Measurements from ENCODE around the gene DNTT.
A peak's percentile ranks its signal among the peaks of the same experiment; 100 is the strongest.

DNTT gene

GRCh38 chr10:96321822-96322221, 17.6 kb downstream of the DNTT start:
- Histone ChIP-seq H2AFZ (ENCODE audit: low read depth, low read length) (no peak overlapping the region), H3K4me1 (ENCODE audit: low read length) (peaks cover 15% of the 10 kb centered on the region)

GRCh38 chr10:96322275-96322674, 18.0 kb downstream of the DNTT start:
- Histone ChIP-seq H3K36me3 (replicated peaks; ENCODE audit: low read depth, low read length) (no peaks in the 10 kb centered on the region), H3K9ac (ENCODE audit: low read length) (no peak overlapping the region), H3K4me2 (ENCODE audit: low read length) (no peak overlapping the region), H3K27me3 (ENCODE audit: low read depth, low read length) (peaks cover 31% of the 10 kb centered on the region), H3K4me3 (ENCODE audit: low read length) (no peak overlapping the region), H3K27ac (ENCODE audit: low read length) (no peak overlapping the region), H4K20me1 (ENCODE audit: insufficient read depth, low read length) (no peaks in the 10 kb centered on the region), H3K4me1 (ENCODE audit: low read length) (peaks cover 15% of the 10 kb centered on the region), H3K9me3 (ENCODE audit: insufficient read depth, low read length) (no peaks in the 10 kb centered on the region), H3K79me2 (ENCODE audit: low read length) (no peaks in the 10 kb centered on the region), H2AFZ (ENCODE audit: low read depth, low read length) (no peak overlapping the region)
- TF ChIP-seq CTCF (IDR thresholded peaks at IDR 0.05; ENCODE audit: low read depth, low read length), result no peak; the same call in 1 of the 2 replicates
- no peak for TF ChIP-seq EZH2phosphoT487 (IDR thresholded peaks at IDR 0.05; ENCODE audit: low read depth)

More at GRCh38 chr10:96321822-96322221, 17.6 kb downstream of the DNTT start:
- H3K9ac ChIP-seq (ENCODE audit: low read length), result no peak overlapping the region
- H3K36me3 ChIP-seq (replicated peaks; ENCODE audit: low read depth, low read length), result no peaks in the 10 kb centered on the region
- TF ChIP-seq EZH2phosphoT487 (IDR thresholded peaks at IDR 0.05; ENCODE audit: low read depth) (no peak), CTCF (IDR thresholded peaks at IDR 0.05; ENCODE audit: low read depth, low read length) (peak; percentile 19)
- no peaks in the 10 kb centered on the region for H3K79me2 ChIP-seq (ENCODE audit: low read length)
- no peaks in the 10 kb centered on the region for H4K20me1 ChIP-seq (ENCODE audit: insufficient read depth, low read length)
- no peaks in the 10 kb centered on the region for H3K9me3 ChIP-seq (ENCODE audit: insufficient read depth, low read length)
- H3K4me2 ChIP-seq (ENCODE audit: low read length), result no peak overlapping the region
- H3K27me3 ChIP-seq (ENCODE audit: low read depth, low read length), result peaks cover 26% of the 10 kb centered on the region
- no peak overlapping the region for H3K27ac ChIP-seq (ENCODE audit: low read length)
- H3K4me3 ChIP-seq (ENCODE audit: low read length), result no peak overlapping the region

- H3K4me1 ChIP-seq (ENCODE audit: low read length), result peaks cover 15% of the 10 kb centered on the region
These were observed 20.2 kb downstream of the DNTT start for GRCh38 chr10:96324447-96324846.

GRCh38 chr10:96325719-96326373, 21.6 kb downstream of the DNTT start:
- Histone ChIP-seq H3K4me2 (ENCODE audit: low read length) (peak overlapping the region; percentile 34), H4K20me1 (ENCODE audit: insufficient read depth, low read length) (no peaks in the 10 kb centered on the region), H3K9me3 (ENCODE audit: insufficient read depth, low read length) (no peaks in the 10 kb centered on the region), H2AFZ (ENCODE audit: low read depth, low read length) (no peak overlapping the region), H3K4me1 (ENCODE audit: low read length) (peaks cover 15% of the 10 kb centered on the region), H3K79me2 (ENCODE audit: low read length) (no peaks in the 10 kb centered on the region), H3K4me3 (ENCODE audit: low read length) (no peak overlapping the region), H3K27me3 (ENCODE audit: low read depth, low read length) (peaks cover 56% of the 10 kb centered on the region), H3K9ac (ENCODE audit: low read length) (no peak overlapping the region), H3K27ac (ENCODE audit: low read length) (no peak overlapping the region), H3K36me3 (replicated peaks; ENCODE audit: low read depth, low read length) (no peaks in the 10 kb centered on the region)
- TF ChIP-seq EZH2phosphoT487 (IDR thresholded peaks at IDR 0.05; ENCODE audit: low read depth) (no peak), CTCF (IDR thresholded peaks at IDR 0.05; ENCODE audit: low read depth, low read length) (no peak)

More at GRCh38 chr10:96324447-96324846, 20.2 kb downstream of the DNTT start:
- Histone ChIP-seq H3K4me3 (ENCODE audit: low read length) (no peak overlapping the region), H3K79me2 (ENCODE audit: low read length) (no peaks in the 10 kb centered on the region), H3K36me3 (replicated peaks; ENCODE audit: low read depth, low read length) (no peaks in the 10 kb centered on the region), H3K4me2 (ENCODE audit: low read length) (no peak overlapping the region), H3K27me3 (ENCODE audit: low read depth, low read length) (peaks cover 49% of the 10 kb centered on the region), H4K20me1 (ENCODE audit: insufficient read depth, low read length) (no peaks in the 10 kb centered on the region), H3K9ac (ENCODE audit: low read length) (no peak overlapping the region), H3K27ac (ENCODE audit: low read length) (no peak overlapping the region), H2AFZ (ENCODE audit: low read depth, low read length) (no peak overlapping the region), H3K9me3 (ENCODE audit: insufficient read depth, low read length) (no peaks in the 10 kb centered on the region)
- TF ChIP-seq CTCF (IDR thresholded peaks at IDR 0.05; ENCODE audit: low read depth, low read length) (peak; percentile 34; the same call in 1 of the 2 replicates), EZH2phosphoT487 (IDR thresholded peaks at IDR 0.05; ENCODE audit: low read depth) (no peak)
